GM18507 (cell line): ENCODE measurements around the gene STX16.
"Not testable (repeated sequence)": the region's sequence is repeated elsewhere in the genome, so short reads cannot be mapped to it uniquely, and the experiment has no call there.

ENCODE experiments used
- DNase-seq: peaks from one replicate; pipeline ENCODE4 v3.0.0; 2011; ENCODE audit warnings: low read depth; ENCODE audit not compliant: insufficient read length; ENCODE audit errors: extremely low spot score
- FAIRE-seq: peaks from 2 replicates; lab custom pipeline; 2011; peaks lifted over from hg19 to GRCh38; lab: Jason Lieb, UNC

Gene STX16

GRCh38 chr20:58634521-58635278, 16.4 kb upstream of the STX16 start:
- no peak for FAIRE-seq
- DNase-seq, result no peak

GRCh38 chr20:58635279-58635665, 15.8 kb upstream of the STX16 start:
- no peak for FAIRE-seq
- DNase-seq, result no peak

GRCh38 chr20:58636396-58636982, 14.6 kb upstream of the STX16 start:
- DNase-seq (no peak), FAIRE-seq (no peak)

- DNase-seq, result no peak
- FAIRE-seq, result no peak
Measured at GRCh38 chr20:58636983-58637421, 14.1 kb upstream of the STX16 start.

GRCh38 chr20:58637466-58638213, 13.4 kb upstream of the STX16 start:
- no peak for FAIRE-seq

GRCh38 chr20:58638467-58639181, 12.5 kb upstream of the STX16 start:
- FAIRE-seq, result no peak

More at GRCh38 chr20:58637466-58638213, 13.4 kb upstream of the STX16 start:
- no peak for DNase-seq

GRCh38 chr20:58639182-58640146, 11.6 kb upstream of the STX16 start:
- DNase-seq, result no peak
- no peak for FAIRE-seq

More at GRCh38 chr20:58638467-58639181, 12.5 kb upstream of the STX16 start:
- no peak for DNase-seq

GRCh38 chr20:58640446-58640845, 10.6 kb upstream of the STX16 start:
- DNase-seq (no peak), FAIRE-seq (no peak)

GRCh38 chr20:58642441-58642840, 8.6 kb upstream of the STX16 start:
- no peak for FAIRE-seq
- DNase-seq, result no peak

- DNase-seq, FAIRE-seq: not testable (repeated sequence)
Measured at GRCh38 chr20:58642896-58643295, 8.2 kb upstream of the STX16 start.

GRCh38 chr20:58645412-58645968, 5.6 kb upstream of the STX16 start:
- FAIRE-seq, result no peak

GRCh38 chr20:58646257-58646656, 4.8 kb upstream of the STX16 start:
- FAIRE-seq, result no peak
- no peak for DNase-seq

More at GRCh38 chr20:58645412-58645968, 5.6 kb upstream of the STX16 start:
- no peak for DNase-seq

- FAIRE-seq, result no peak
- no peak for DNase-seq
Measured at GRCh38 chr20:58646703-58647102, 4.4 kb upstream of the STX16 start.

- no peak for FAIRE-seq
- no peak for DNase-seq
Measured at GRCh38 chr20:58647162-58647795, 3.8 kb upstream of the STX16 start.

GRCh38 chr20:58647796-58648501, 3.1 kb upstream of the STX16 start:
- DNase-seq, result no peak
- FAIRE-seq, result no peak

- not testable (repeated sequence) for FAIRE-seq, DNase-seq
Measured at GRCh38 chr20:58648502-58648825, 2.6 kb upstream of the STX16 start.
